ENCODE data around the gene IRF8.

DNA sequence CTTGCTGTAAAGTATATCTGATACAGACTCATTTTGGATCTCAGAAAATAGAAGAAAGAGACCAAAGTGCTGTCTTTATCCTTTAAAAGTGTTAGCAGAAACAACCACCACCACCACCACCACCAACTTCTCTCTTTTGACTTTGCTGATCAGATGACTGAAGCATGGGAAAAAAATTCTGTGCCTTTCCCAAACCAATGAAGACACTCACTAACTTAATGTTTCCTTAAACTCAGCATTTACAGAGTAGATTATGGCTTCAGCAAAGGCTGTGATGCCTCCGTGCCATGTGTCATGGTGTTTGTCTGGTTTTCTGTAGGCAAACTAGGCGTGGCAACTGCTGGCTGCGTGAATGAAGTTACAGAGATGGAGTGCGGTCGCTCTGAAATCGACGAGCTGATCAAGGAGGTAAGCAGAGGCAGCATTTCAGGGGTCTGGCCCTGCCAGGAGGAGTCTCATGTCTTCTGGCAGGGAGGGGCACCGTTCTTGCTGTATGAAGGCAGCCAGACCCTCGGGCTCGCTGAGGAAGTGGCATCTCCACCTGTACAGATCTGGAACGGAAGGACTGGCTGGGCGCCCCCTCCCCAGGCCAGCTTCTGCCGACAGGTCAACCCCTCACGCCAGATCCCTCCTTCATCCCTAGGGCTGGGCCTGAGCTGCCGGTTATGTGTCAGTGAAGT is 12.4 kb downstream of the IRF8 start:
- TF ChIP-seq CTCF (IDR thresholded peaks at IDR 0.05; ENCODE audit: low read depth, low read length, poor library complexity, severe bottlenecking) (no peak), EZH2phosphoT487 (IDR thresholded peaks at IDR 0.05; ENCODE audit: borderline replicate concordance, low read length) (no peak)

Measured in DOHH2 (cell line).